SH-SY5Y (cell line): ENCODE data around the gene NPIPB6.
"Not testable (repeated sequence)": the region's sequence is repeated elsewhere in the genome, so short reads cannot be mapped to it uniquely, and the experiment has no call there.

Source experiments
- GATA2 ChIP-seq: IDR thresholded peaks from 2 replicates; pipeline ENCODE4 v1.6.1; 2011; ENCODE audit warnings: mild to moderate bottlenecking, low read depth, low read length
- GATA3 ChIP-seq: IDR thresholded peaks from 2 replicates; pipeline ENCODE4 v1.6.1; 2011; ENCODE audit warnings: low read depth, mild to moderate bottlenecking, low read length, moderate library complexity

NPIPB6 gene

GRCh38 chr16:28363408-28363807, at the start of gene NPIPB6:
Gene NPIPB6 (minus strand): TSS chr16:28363508. CDS start chr16:28362822, 686 bp downstream.
- TF ChIP-seq GATA3, GATA2: not testable (repeated sequence)

GRCh38 chr16:28403220-28404072, 40.1 kb upstream of the NPIPB6 start, which contains the start of gene EIF3CL:
Gene EIF3CL (minus strand): TSS chr16:28403841. CDS start chr16:28403618, 223 bp downstream.
- TF ChIP-seq GATA3, GATA2: not testable (repeated sequence)

GRCh38 chr16:28326881-28327610, 36.3 kb downstream of the NPIPB6 start:
- no peak for TF ChIP-seq GATA2
- TF ChIP-seq GATA3 = no peak

DNA sequence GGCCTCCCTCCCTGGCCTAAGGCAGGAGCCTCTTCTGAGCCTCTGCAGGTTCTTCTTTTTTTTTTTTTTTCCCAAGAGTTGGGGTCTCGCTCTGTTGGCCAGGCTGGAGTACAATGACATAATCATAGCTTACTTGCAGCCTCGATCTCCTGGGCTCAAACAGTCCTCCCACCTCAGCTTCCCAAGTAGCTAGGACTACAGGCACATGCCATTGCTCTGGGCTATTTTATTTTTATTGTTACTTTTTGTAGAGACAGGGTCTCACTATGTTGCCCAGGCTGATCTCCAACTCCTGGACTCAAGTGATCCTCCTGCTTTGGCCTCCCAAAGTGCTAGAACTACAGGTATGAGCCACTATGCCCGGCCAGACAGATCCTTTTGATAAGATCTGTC, 38.4 kb downstream of the NPIPB6 start:
- TF ChIP-seq GATA3 (no peak), GATA2 (no peak)

- TF ChIP-seq GATA3 (no peak), GATA2 (no peak)
These were observed 38.9 kb downstream of the NPIPB6 start for GRCh38 chr16:28324235-28324886.

- TF ChIP-seq GATA2 = no peak
- TF ChIP-seq GATA3 = no peak
These were observed 41.5 kb downstream of the NPIPB6 start for GRCh38 chr16:28321700-28322411.

DNA sequence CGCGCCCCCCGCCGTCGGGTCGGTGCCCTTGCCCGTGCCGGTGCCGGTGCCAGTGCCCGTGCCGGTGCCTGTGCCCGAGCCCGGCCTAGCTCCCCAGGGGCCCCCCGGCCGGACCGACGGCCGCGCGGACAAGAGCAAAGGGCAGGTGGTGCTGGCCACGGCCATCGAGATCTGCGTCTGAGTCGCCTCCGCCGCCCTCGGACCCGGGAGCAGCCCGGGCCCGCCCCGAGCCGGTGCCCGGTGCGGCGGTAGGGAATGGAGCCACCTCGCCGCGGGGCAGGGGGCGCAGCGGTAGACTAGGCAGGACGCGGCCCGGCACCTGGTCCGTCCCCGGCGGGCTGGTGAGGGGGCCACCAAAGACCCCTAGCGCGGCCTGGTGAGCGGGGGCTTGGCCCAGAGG, 42.6 kb downstream of the NPIPB6 start:
- TF ChIP-seq GATA3 (no peak), GATA2 (no peak)

DNA sequence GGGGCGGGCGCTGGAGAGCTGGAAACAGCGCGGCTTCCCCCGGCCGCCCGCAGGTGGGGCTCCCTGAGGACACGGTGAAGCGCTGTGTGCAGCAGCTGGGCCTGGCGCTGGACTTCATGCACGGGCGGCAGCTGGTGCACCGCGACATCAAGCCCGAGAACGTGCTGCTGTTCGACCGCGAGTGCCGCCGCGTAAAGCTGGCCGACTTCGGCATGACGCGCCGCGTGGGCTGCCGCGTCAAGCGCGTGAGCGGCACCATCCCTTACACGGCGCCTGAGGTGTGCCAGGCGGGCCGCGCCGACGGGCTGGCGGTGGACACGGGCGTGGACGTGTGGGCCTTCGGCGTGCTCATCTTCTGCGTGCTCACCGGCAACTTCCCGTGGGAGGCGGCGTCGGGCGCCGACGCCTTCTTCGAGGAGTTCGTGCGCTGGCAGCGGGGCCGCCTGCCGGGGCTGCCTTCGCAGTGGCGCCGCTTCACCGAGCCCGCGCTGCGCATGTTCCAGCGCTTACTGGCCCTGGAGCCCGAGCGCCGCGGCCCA, 43.2 kb downstream of the NPIPB6 start:
- TF ChIP-seq GATA3 = no peak
- TF ChIP-seq GATA2 = no peak

DNA sequence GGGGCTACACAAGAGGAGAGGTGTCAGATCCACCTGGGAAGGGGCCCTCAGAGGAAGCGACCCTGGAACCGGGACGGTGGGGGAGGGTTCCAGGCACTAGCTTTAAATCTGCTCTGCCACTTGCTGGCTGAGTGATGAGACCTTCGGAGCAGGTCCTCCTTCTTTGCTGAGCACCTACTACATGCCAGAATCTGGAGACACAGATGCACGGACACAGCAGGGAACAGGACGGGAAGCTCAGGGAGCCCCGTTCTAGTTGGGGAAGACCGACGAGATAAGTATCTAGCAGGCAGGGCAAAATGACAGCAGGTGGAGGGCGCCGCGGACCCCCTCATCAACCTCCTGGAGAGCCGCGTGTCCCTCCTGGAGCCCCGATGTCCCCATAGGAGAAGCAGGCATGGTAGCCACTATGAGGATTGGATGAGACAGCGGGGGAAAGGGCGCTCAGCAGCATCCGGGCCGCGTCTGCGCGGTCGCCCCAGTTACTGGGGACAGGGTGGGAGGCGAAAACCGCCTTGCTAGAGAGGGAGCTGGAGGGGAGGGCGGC, 43.8 kb downstream of the NPIPB6 start:
- TF ChIP-seq GATA3 (no peak), GATA2 (no peak)

GRCh38 chr16:28318042-28318744, 45.1 kb downstream of the NPIPB6 start:
- TF ChIP-seq GATA3 (no peak), GATA2 (no peak)

- no peak for TF ChIP-seq GATA2
These were observed 46.0 kb downstream of the NPIPB6 start for GRCh38 chr16:28317040-28317880.

GRCh38 chr16:28316054-28316453, 47.3 kb downstream of the NPIPB6 start:
- TF ChIP-seq GATA3 = no peak
- no peak for TF ChIP-seq GATA2
